Measurements from ENCODE around the gene MMP17. TPM values are rescaled to one million over a fixed set of nuclear protein-coding genes. Genes with fewer than 3 reads are reported as not detected.

MMP17 gene
- polyA plus RNA-seq, 1 donor (not counting 4 experiments of a cell fraction or from before 2014, with no cell fraction given): 2.3 TPM

- DNase-seq (ENCODE audit: low read depth, low spot score) (no peak), FAIRE-seq (no peak)
- dilution Hi-C loops (cut with MboI; ENCODE audit: extremely low pct_ligation_motif_present, low sequenced_read_pairs): no loop called here
- Histone ChIP-seq H4K20me1 (ENCODE audit: control insufficient read depth, extremely low read depth, insufficient read depth, low read length) (no peaks in the 10 kb centered on the region), H3K4me3 (ENCODE audit: control insufficient read depth in 2 of 3, extremely low read depth in 1 of 3, insufficient read depth in 2 of 3, low read depth in 1 of 3, low read length in 3 of 3) (no peak overlapping the region), H3K27ac (ENCODE audit: control insufficient read depth, insufficient read depth, low read length) (no peak overlapping the region), H3K9ac (ENCODE audit: control insufficient read depth, extremely low read depth, insufficient read depth, low read length) (no peak overlapping the region), H2AFZ (ENCODE audit: control insufficient read depth, low read length) (no peak overlapping the region), H3K27me3 (ENCODE audit: control insufficient read depth, extremely low read depth, insufficient read depth, low read length) (no peaks in the 10 kb centered on the region), H3K9me3 (ENCODE audit: control insufficient read depth, low read depth, low read length) (no peaks in the 10 kb centered on the region), H3K4me1 (ENCODE audit: control insufficient read depth, extremely low read depth, insufficient read depth, low read length) (peaks cover 20% of the 10 kb centered on the region), H3K36me3 (ENCODE audit: control insufficient read depth in 2 of 2, extremely low read depth in 1 of 2, insufficient read depth in 2 of 2, low read length in 2 of 2) (peaks cover 10 to 13% of the 10 kb centered on the region in 2 experiments), H3K79me2 (ENCODE audit: control insufficient read depth, insufficient read depth, low read length) (no peaks in the 10 kb centered on the region), H3K9me1 (ENCODE audit: control insufficient read depth, extremely low read depth, insufficient read depth, low read length) (no peaks in the 10 kb centered on the region), H3K4me2 (ENCODE audit: control insufficient read depth, extremely low read depth, insufficient read depth, low read depth, low read length) (no peak overlapping the region)
- TF ChIP-seq EZH2 (IDR thresholded peaks at IDR 0.05; ENCODE audit: low read length) (no peak), CTCF (optimal IDR thresholded peaks at IDR 0.05 in 1 of 3, IDR thresholded peaks at IDR 0.05 in 1 of 3, conservative IDR thresholded peaks at IDR 0.05 in 1 of 3; ENCODE audit: extremely low read depth in 1 of 3, insufficient read depth in 2 of 3, low read length in 3 of 3) (no peak)
Measured at GRCh38 chr12:131799195-131799594, 29.0 kb upstream of the MMP17 start.

GRCh38 chr12:131799828-131800593 is 28.2 kb upstream of the MMP17 start:
- dilution Hi-C loops (cut with MboI; ENCODE audit: extremely low pct_ligation_motif_present, low sequenced_read_pairs): no loop called here

More at GRCh38 chr12:131799828-131800593, 28.2 kb upstream of the MMP17 start:
- TF ChIP-seq CTCF (optimal IDR thresholded peaks at IDR 0.05 in 1 of 3, IDR thresholded peaks at IDR 0.05 in 1 of 3, conservative IDR thresholded peaks at IDR 0.05 in 1 of 3; ENCODE audit: extremely low read depth in 1 of 3, insufficient read depth in 2 of 3, low read length in 3 of 3) (no peak), EZH2 (IDR thresholded peaks at IDR 0.05; ENCODE audit: low read length) (no peak)
- no peak overlapping the region for H3K4me3 ChIP-seq (ENCODE audit: control insufficient read depth in 2 of 3, extremely low read depth in 1 of 3, insufficient read depth in 2 of 3, low read depth in 1 of 3, low read length in 3 of 3)
- H2AFZ ChIP-seq (ENCODE audit: control insufficient read depth, low read length): no peak overlapping the region
- FAIRE-seq (no peak), DNase-seq (ENCODE audit: low read depth, low spot score) (no peak)
- no peak overlapping the region for H3K4me2 ChIP-seq (ENCODE audit: control insufficient read depth, extremely low read depth, insufficient read depth, low read depth, low read length)
- no peaks in the 10 kb centered on the region for H3K9me3 ChIP-seq (ENCODE audit: control insufficient read depth, low read depth, low read length)
- no peaks in the 10 kb centered on the region for H3K79me2 ChIP-seq (ENCODE audit: control insufficient read depth, insufficient read depth, low read length)
- H3K4me1 ChIP-seq (ENCODE audit: control insufficient read depth, extremely low read depth, insufficient read depth, low read length): peaks cover 16% of the 10 kb centered on the region
- no peaks in the 10 kb centered on the region for H3K9me1 ChIP-seq (ENCODE audit: control insufficient read depth, extremely low read depth, insufficient read depth, low read length)
- H3K27me3 ChIP-seq (ENCODE audit: control insufficient read depth, extremely low read depth, insufficient read depth, low read length): no peaks in the 10 kb centered on the region
- H4K20me1 ChIP-seq (ENCODE audit: control insufficient read depth, extremely low read depth, insufficient read depth, low read length): no peaks in the 10 kb centered on the region
- H3K9ac ChIP-seq (ENCODE audit: control insufficient read depth, extremely low read depth, insufficient read depth, low read length): no peak overlapping the region
- no peak overlapping the region for H3K27ac ChIP-seq (ENCODE audit: control insufficient read depth, insufficient read depth, low read length)
- peaks cover 10 to 13% of the 10 kb centered on the region in 2 experiments for H3K36me3 ChIP-seq (ENCODE audit: control insufficient read depth in 2 of 2, extremely low read depth in 1 of 2, insufficient read depth in 2 of 2, low read length in 2 of 2)
